MM.1S (cell line): ENCODE data around the gene DGAT2.
A peak's percentile ranks its signal among the peaks of the same experiment; 100 is the strongest.

Source experiments
- DNase-seq: peaks from one replicate; pipeline ENCODE4 v3.0.0-alpha.2; 2015
- H2AFZ ChIP-seq: fragments of 300-600 bp; sonication (generic); 2 replicates; pipeline ENCODE4 v1.6.0; 2016; ENCODE audit warnings: antibody characterized with exemption, low read length
- H3F3A ChIP-seq: fragments of 300-600 bp; sonication (generic); 2 replicates; pipeline ENCODE4 v1.6.1; 2016; ENCODE audit warnings: mild to moderate bottlenecking, antibody characterized with exemption, low read length, moderate library complexity, mixed read lengths; ENCODE audit not compliant: insufficient read depth
- H3K27ac ChIP-seq: fragments of 300-600 bp; sonication (generic); 2 replicates; pipeline ENCODE4 v1.5.1; 2016; ENCODE audit warnings: mild to moderate bottlenecking, low read length
- H3K27me3 ChIP-seq: fragments of 300-600 bp; sonication (generic); replicated peaks from 2 replicates; pipeline ENCODE4 v1.6.0; 2016; ENCODE audit warnings: low read length; ENCODE audit not compliant: insufficient read depth
- H3K36me3 ChIP-seq: fragments of 300-600 bp; sonication (generic); replicated peaks from 2 replicates; pipeline ENCODE4 v1.6.1; 2016; ENCODE audit warnings: mild to moderate bottlenecking, low read length, mixed read lengths; ENCODE audit not compliant: insufficient read depth
- H3K4me1 ChIP-seq: fragments of 300-600 bp; sonication (generic); 2 replicates; pipeline ENCODE4 v1.6.1; 2016; ENCODE audit warnings: low read length, mixed read lengths
- H3K4me2 ChIP-seq: fragments of 300-600 bp; sonication (generic); 2 replicates; pipeline ENCODE4 v1.6.0; 2016; ENCODE audit warnings: low read depth, low read length
- H3K4me3 ChIP-seq: fragments of 300-600 bp; sonication (generic); 2 replicates; pipeline ENCODE4 v1.5.1; 2016; ENCODE audit warnings: low read length, mixed read lengths
- H3K79me2 ChIP-seq: fragments of 300-600 bp; sonication (generic); 2 replicates; pipeline ENCODE4 v1.6.1; 2016; ENCODE audit warnings: mixed run types, low read length, mixed read lengths
- H3K9ac ChIP-seq: fragments of 300-600 bp; sonication (generic); 2 replicates; pipeline ENCODE4 v1.6.1; 2016; ENCODE audit warnings: low read length, mixed read lengths
- H3K9me2 ChIP-seq: fragments of 300-600 bp; sonication (generic); replicated peaks from 2 replicates; pipeline ENCODE4 v1.6.1; 2016; ENCODE audit warnings: mild to moderate bottlenecking, low read length, mixed read lengths; ENCODE audit not compliant: insufficient read depth
- H3K9me3 ChIP-seq: fragments of 300-600 bp; sonication (generic); replicated peaks from 2 replicates; pipeline ENCODE4 v1.6.1; 2016; ENCODE audit warnings: mild to moderate bottlenecking, low read length, mixed read lengths; ENCODE audit not compliant: insufficient read depth
- H4K20me1 ChIP-seq: fragments of 300-600 bp; sonication (generic); 2 replicates; pipeline ENCODE4 v1.6.1; 2016; ENCODE audit warnings: mild to moderate bottlenecking, low read length, moderate library complexity, mixed read lengths; ENCODE audit not compliant: insufficient read depth
- CTCF ChIP-seq: fragments of 300-600 bp; sonication (generic); IDR thresholded peaks from 2 replicates; pipeline ENCODE4 v1.5.1; 2016; ENCODE audit warnings: antibody characterized with exemption, low read length, mixed read lengths
- EZH2 ChIP-seq: fragments of 300-600 bp; sonication (generic); optimal IDR thresholded peaks from 2 replicates; pipeline ENCODE3; 2017; ENCODE audit warnings: low read depth, mild to moderate bottlenecking, antibody characterized with exemption, low read length, mixed read lengths
- EZH2phosphoT487 ChIP-seq: fragments of 300-600 bp; sonication (generic); IDR thresholded peaks from 2 replicates; pipeline ENCODE4 v1.6.1; 2018; ENCODE audit warnings: antibody characterized with exemption, low read length

DGAT2 gene

GRCh38 chr11:75767793-75768111 lies 826 bp upstream of the DGAT2 start:
- H3F3A ChIP-seq: no peaks in the 10 kb centered on the region; the same call in 1 of the 2 replicates
- no peak for DNase-seq
- peaks cover 14% of the 10 kb centered on the region for H3K4me1 ChIP-seq

GRCh38 chr11:75768909-75769771 lies 562 bp downstream of the DGAT2 start:
- peak overlapping the region; percentile 94 for H3K9ac ChIP-seq

More at GRCh38 chr11:75767793-75768111, 826 bp upstream of the DGAT2 start:
- H4K20me1 ChIP-seq: no peaks in the 10 kb centered on the region
- peaks cover 7% of the 10 kb centered on the region for H3K79me2 ChIP-seq
- TF ChIP-seq EZH2 (no peak), CTCF (no peak), EZH2phosphoT487 (no peak)
- H3K27me3 ChIP-seq: no peaks in the 10 kb centered on the region
- H3K27ac ChIP-seq: peak overlapping the region; percentile 57; the same call in 1 of the 2 replicates
- H3K4me2 ChIP-seq: peak overlapping the region; percentile 99
- no peaks in the 10 kb centered on the region for H3K9me2 ChIP-seq
- no peaks in the 10 kb centered on the region for H3K9me3 ChIP-seq
- peak overlapping the region; percentile 91 for H2AFZ ChIP-seq
- peak overlapping the region; percentile 94 for H3K9ac ChIP-seq
- H3K36me3 ChIP-seq: no peaks in the 10 kb centered on the region
- 0 out of 2 replicates have a peak overlapping the region, but pooled peaks have one; percentile 79 for H3K4me3 ChIP-seq

DNA sequence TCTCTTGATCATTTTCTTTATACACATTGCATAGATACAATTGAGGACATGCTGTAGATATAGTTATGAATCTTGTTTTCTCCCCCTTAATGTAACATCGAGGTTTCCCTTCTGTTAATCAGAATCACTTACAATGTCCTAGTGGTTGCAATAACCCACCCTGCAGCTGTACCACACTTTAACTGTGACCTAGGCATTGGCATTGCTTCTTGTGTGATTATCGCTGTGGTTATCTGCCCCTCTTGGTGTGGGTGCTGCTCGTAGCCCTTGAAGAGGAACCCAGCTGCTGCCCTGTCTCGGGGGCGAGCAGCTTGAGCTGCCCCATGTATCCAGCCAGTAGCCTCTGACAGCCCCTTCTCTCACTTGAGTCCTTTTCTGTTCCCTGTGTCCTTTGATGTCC lies 1.5 kb downstream of the DGAT2 start:
- Histone ChIP-seq H3K79me2 (peaks cover 7% of the 10 kb centered on the region), H3F3A (no peaks in the 10 kb centered on the region), H3K27me3 (no peaks in the 10 kb centered on the region), H3K4me3 (no peak overlapping the region), H2AFZ (no peak overlapping the region), H3K4me2 (no peak overlapping the region), H3K4me1 (peaks cover 25% of the 10 kb centered on the region), H3K27ac (no peak overlapping the region), H3K9me2 (no peaks in the 10 kb centered on the region), H3K9ac (no peak overlapping the region), H4K20me1 (no peaks in the 10 kb centered on the region), H3K9me3 (no peaks in the 10 kb centered on the region), H3K36me3 (no peaks in the 10 kb centered on the region)
- TF ChIP-seq EZH2phosphoT487 (no peak), EZH2 (no peak), CTCF (no peak)
- DNase-seq: no peak

More at GRCh38 chr11:75768909-75769771, 562 bp downstream of the DGAT2 start:
- Histone ChIP-seq H3K9me3 (no peaks in the 10 kb centered on the region), H3K27me3 (no peaks in the 10 kb centered on the region), H2AFZ (peak overlapping the region; percentile 91), H3K36me3 (no peaks in the 10 kb centered on the region), H3K27ac (no peak overlapping the region), H3K9me2 (no peaks in the 10 kb centered on the region), H3K4me2 (peak overlapping the region; percentile 99), H3K79me2 (peaks cover 7% of the 10 kb centered on the region), H4K20me1 (no peaks in the 10 kb centered on the region), H3K4me1 (peaks cover 25% of the 10 kb centered on the region), H3K4me3 (peak overlapping the region; percentile 79), H3F3A (no peaks in the 10 kb centered on the region)
- no peak for DNase-seq
- no peak for TF ChIP-seq EZH2
- TF ChIP-seq CTCF: no peak; the same call in 1 of the 2 replicates
- no peak for TF ChIP-seq EZH2phosphoT487
